Neural cell (in vitro differentiated cells): Measurements from ENCODE around the gene C1R. TPM values are rescaled to one million over a fixed set of nuclear protein-coding genes. Genes with fewer than 3 reads are reported as not detected.

Experiments used
- H2AFZ ChIP-seq: fragments of 200-600, 300-800 bp; sonication (generic), shearing (Covaris generic); 2 replicates; pipeline ENCODE4 v1.6.0; 2014; ENCODE audit warnings: low read depth, mild to moderate bottlenecking, antibody characterized with exemption, low read length, moderate library complexity
- H3F3A ChIP-seq: fragments of 200-600 bp; shearing (Covaris generic); 2 replicates; pipeline ENCODE4 v1.6.1; 2016; ENCODE audit warnings: mild to moderate bottlenecking, moderate library complexity, mixed read lengths, antibody characterized with exemption, low read length; ENCODE audit not compliant: insufficient read depth, poor library complexity, severe bottlenecking
- H3K27ac ChIP-seq: fragments of 200-600, 300-800 bp; sonication (generic), shearing (Covaris generic); 2 replicates; pipeline ENCODE4 v1.5.1; 2014; ENCODE audit warnings: mild to moderate bottlenecking, low read length, moderate library complexity
- H3K27me3 ChIP-seq: fragments of 300-800, 200-600 bp; sonication (generic), shearing (Covaris generic); 2 replicates; pipeline ENCODE4 v1.6.0; 2014; ENCODE audit warnings: mild to moderate bottlenecking, low read depth, low read length, moderate library complexity; ENCODE audit not compliant: insufficient read depth
- H3K36me3 ChIP-seq: fragments of 300-800, 200-600 bp; sonication (generic), shearing (Covaris generic); 2 replicates; pipeline ENCODE4 v1.5.1; 2014; ENCODE audit warnings: mild to moderate bottlenecking, antibody characterized with exemption, low read length, moderate library complexity; ENCODE audit not compliant: insufficient read depth
- H3K4me2 ChIP-seq: fragments of 300-800, 200-600 bp; sonication (generic), shearing (Covaris generic); 2 replicates; pipeline ENCODE4 v1.6.0; 2014; ENCODE audit warnings: mild to moderate bottlenecking, low read length
- H3K4me3 ChIP-seq: fragments of 300-800, 200-600 bp; sonication (generic), shearing (Covaris generic); 2 replicates; pipeline ENCODE4 v1.5.1; 2014; ENCODE audit warnings: mild to moderate bottlenecking, low read length, moderate library complexity
- H3K79me2 ChIP-seq: fragments of 200-600 bp; shearing (Covaris generic); replicated peaks from 2 replicates; pipeline ENCODE4 v1.6.0; 2014; ENCODE audit warnings: mild to moderate bottlenecking, low read length, moderate library complexity; ENCODE audit not compliant: insufficient read depth
- H3K9ac ChIP-seq: fragments of 300-800, 200-600 bp; sonication (generic), shearing (Covaris generic); 2 replicates; pipeline ENCODE4 v1.6.1; 2016; ENCODE audit warnings: mild to moderate bottlenecking, low read length, mixed read lengths
- H3K9me2 ChIP-seq: fragments of 200-600 bp; shearing (Covaris generic); 2 replicates; pipeline ENCODE4 v1.6.1; 2016; ENCODE audit warnings: mild to moderate bottlenecking, low read length, mixed read lengths; ENCODE audit not compliant: insufficient read depth
- H3K9me3 ChIP-seq: fragments of 200-600, 300-800 bp; sonication (generic), shearing (Covaris generic); 2 replicates; pipeline ENCODE4 v1.6.1; 2016; ENCODE audit warnings: mild to moderate bottlenecking, mixed run types, low read length, moderate library complexity, mixed read lengths
- H4K20me1 ChIP-seq: fragments of 200-600 bp; shearing (Covaris generic); 2 replicates; pipeline ENCODE4 v1.6.1; 2016; ENCODE audit warnings: mild to moderate bottlenecking, mixed run types; ENCODE audit not compliant: insufficient read depth
- EP300 ChIP-seq: fragments of 450-650 bp; conservative IDR thresholded peaks from 2 replicates; pipeline ENCODE4 v1.6.1; 2014; ENCODE audit warnings: antibody characterized with exemption, mild to moderate bottlenecking, moderate library complexity; ENCODE audit not compliant: poor library complexity, severe bottlenecking
- EZH2 ChIP-seq: fragments of 200-600, 300-800 bp; shearing (Covaris generic), sonication (generic); IDR thresholded peaks from 2 replicates; pipeline ENCODE4 v1.6.1; 2014; ENCODE audit warnings: antibody characterized with exemption, low read length, borderline replicate concordance, mild to moderate bottlenecking; ENCODE audit not compliant: insufficient read depth, poor library complexity, severe bottlenecking
- MXI1 ChIP-seq: fragments of 450-650 bp; conservative IDR thresholded peaks from 2 replicates; pipeline ENCODE4 v1.6.1; 2014; ENCODE audit warnings: antibody characterized with exemption, mild to moderate bottlenecking; ENCODE audit not compliant: poor library complexity, severe bottlenecking
- POLR2AphosphoS5 ChIP-seq: IDR thresholded peaks from 2 replicates; pipeline ENCODE4 v1.6.1; 2012
- RAD21 ChIP-seq: fragments of 450-650 bp; conservative IDR thresholded peaks from 2 replicates; pipeline ENCODE4 v1.6.1; 2014; ENCODE audit warnings: antibody characterized with exemption, mild to moderate bottlenecking, moderate library complexity
- SMC3 ChIP-seq: fragments of 450-650 bp; conservative IDR thresholded peaks from 2 replicates; pipeline ENCODE4 v1.6.1; 2014; ENCODE audit warnings: antibody characterized with exemption, mild to moderate bottlenecking, moderate library complexity; ENCODE audit not compliant: poor library complexity
- TAF1 ChIP-seq: IDR thresholded peaks from 2 replicates; pipeline ENCODE4 v1.6.1; 2012; ENCODE audit warnings: low read depth
- polyA plus RNA-seq: library from polyadenylated mRNA; depleted of rRNA; stranded (reverse); fragments of >200 nt; gene quantifications from 2 replicates; pipeline ENCODE4 v1.2.3, GENCODE V29; 2014
- TF ChIP-seq, protein P1 (sequence below): fragments of 450-650 bp; IDR thresholded peaks from 2 replicates; pipeline ENCODE4 v1.5.1; 2014; ENCODE audit warnings: antibody characterized with exemption, mild to moderate bottlenecking, moderate library complexity; ENCODE audit not compliant: poor library complexity, severe bottlenecking
- TF ChIP-seq, protein P2 (sequence below): IDR thresholded peaks from 2 replicates; pipeline ENCODE4 v1.6.1; 2012; ENCODE audit warnings: borderline replicate concordance

C1R gene
- polyA plus RNA-seq, 1 donor from 2014 or later: 1.7 TPM

DNA sequence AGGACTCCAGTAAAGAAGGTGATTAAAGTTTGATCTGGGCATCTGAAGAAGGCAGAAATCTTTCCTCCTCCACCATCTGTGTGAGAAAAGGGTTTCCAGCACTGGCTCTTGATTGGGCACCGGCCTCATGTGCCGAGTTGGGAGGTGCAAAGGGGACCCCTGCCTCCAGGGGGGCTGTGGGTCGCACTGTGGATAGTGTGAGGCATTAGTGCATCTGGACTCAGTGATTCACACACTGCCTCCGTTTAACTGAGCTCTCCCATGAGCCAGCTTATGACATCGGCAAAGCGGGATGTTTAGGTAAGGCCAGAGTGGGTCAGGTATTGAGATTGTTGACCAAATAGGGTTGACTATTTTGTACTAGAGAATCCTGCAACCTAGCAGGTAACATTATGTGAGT, 22.9 kb downstream of the C1R start:
- no peaks in the 10 kb centered on the region for H3K27me3 ChIP-seq
- no peak overlapping the region for H2AFZ ChIP-seq
- no peaks in the 10 kb centered on the region for H3K36me3 ChIP-seq
- H3K4me2 ChIP-seq: no peak overlapping the region
- no peaks in the 10 kb centered on the region for H4K20me1 ChIP-seq
- H3F3A ChIP-seq: no peaks in the 10 kb centered on the region
- no peak overlapping the region for H3K9ac ChIP-seq
- H3K9me2 ChIP-seq: no peaks in the 10 kb centered on the region
- H3K4me3 ChIP-seq: no peak overlapping the region
- no peaks in the 10 kb centered on the region for H3K9me3 ChIP-seq
- H3K27ac ChIP-seq: no peak overlapping the region
- H3K79me2 ChIP-seq: no peaks in the 10 kb centered on the region
- TF ChIP-seq, protein P1, sequence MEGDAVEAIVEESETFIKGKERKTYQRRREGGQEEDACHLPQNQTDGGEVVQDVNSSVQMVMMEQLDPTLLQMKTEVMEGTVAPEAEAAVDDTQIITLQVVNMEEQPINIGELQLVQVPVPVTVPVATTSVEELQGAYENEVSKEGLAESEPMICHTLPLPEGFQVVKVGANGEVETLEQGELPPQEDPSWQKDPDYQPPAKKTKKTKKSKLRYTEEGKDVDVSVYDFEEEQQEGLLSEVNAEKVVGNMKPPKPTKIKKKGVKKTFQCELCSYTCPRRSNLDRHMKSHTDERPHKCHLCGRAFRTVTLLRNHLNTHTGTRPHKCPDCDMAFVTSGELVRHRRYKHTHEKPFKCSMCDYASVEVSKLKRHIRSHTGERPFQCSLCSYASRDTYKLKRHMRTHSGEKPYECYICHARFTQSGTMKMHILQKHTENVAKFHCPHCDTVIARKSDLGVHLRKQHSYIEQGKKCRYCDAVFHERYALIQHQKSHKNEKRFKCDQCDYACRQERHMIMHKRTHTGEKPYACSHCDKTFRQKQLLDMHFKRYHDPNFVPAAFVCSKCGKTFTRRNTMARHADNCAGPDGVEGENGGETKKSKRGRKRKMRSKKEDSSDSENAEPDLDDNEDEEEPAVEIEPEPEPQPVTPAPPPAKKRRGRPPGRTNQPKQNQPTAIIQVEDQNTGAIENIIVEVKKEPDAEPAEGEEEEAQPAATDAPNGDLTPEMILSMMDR: no peak
- TF ChIP-seq EZH2 (no peak), MXI1 (no peak), EP300 (no peak), POLR2AphosphoS5 (no peak), RAD21 (no peak), SMC3 (no peak), TAF1 (no peak)
- TF ChIP-seq, protein P2, sequence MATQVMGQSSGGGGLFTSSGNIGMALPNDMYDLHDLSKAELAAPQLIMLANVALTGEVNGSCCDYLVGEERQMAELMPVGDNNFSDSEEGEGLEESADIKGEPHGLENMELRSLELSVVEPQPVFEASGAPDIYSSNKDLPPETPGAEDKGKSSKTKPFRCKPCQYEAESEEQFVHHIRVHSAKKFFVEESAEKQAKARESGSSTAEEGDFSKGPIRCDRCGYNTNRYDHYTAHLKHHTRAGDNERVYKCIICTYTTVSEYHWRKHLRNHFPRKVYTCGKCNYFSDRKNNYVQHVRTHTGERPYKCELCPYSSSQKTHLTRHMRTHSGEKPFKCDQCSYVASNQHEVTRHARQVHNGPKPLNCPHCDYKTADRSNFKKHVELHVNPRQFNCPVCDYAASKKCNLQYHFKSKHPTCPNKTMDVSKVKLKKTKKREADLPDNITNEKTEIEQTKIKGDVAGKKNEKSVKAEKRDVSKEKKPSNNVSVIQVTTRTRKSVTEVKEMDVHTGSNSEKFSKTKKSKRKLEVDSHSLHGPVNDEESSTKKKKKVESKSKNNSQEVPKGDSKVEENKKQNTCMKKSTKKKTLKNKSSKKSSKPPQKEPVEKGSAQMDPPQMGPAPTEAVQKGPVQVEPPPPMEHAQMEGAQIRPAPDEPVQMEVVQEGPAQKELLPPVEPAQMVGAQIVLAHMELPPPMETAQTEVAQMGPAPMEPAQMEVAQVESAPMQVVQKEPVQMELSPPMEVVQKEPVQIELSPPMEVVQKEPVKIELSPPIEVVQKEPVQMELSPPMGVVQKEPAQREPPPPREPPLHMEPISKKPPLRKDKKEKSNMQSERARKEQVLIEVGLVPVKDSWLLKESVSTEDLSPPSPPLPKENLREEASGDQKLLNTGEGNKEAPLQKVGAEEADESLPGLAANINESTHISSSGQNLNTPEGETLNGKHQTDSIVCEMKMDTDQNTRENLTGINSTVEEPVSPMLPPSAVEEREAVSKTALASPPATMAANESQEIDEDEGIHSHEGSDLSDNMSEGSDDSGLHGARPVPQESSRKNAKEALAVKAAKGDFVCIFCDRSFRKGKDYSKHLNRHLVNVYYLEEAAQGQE: no peak

DNA sequence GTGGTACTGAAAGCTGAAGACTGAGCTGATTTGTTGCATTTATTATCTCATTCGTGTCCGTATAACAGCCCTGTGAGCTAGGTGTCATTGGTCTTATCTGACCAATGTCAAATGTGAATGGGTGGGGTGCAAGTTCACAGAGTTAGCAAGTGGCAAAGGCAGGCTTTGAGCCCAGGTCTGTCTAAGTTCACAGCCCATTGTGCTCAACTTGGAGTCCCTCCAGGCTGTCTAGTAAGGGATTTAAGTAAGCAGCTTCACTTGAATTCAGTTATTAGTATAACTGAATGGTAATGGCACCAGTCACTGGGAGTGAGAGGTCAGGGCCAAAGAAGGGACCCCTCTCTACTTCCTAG, 23.3 kb downstream of the C1R start:
- TF ChIP-seq EZH2: no peak
- TF ChIP-seq TAF1: no peak
- no peak for TF ChIP-seq MXI1
- no peak for TF ChIP-seq SMC3
- TF ChIP-seq EP300: no peak
- Histone ChIP-seq H2AFZ (no peak overlapping the region), H3K36me3 (no peaks in the 10 kb centered on the region), H3K9me3 (no peaks in the 10 kb centered on the region), H4K20me1 (no peaks in the 10 kb centered on the region), H3K27me3 (no peaks in the 10 kb centered on the region), H3K27ac (no peak overlapping the region), H3K4me3 (no peak overlapping the region), H3K9me2 (no peaks in the 10 kb centered on the region), H3K9ac (no peak overlapping the region), H3K4me2 (no peak overlapping the region), H3F3A (no peaks in the 10 kb centered on the region), H3K79me2 (no peaks in the 10 kb centered on the region)
